IMR-90 (cell line): ENCODE data around the gene OR52J3. TPM values are rescaled to one million over a fixed set of nuclear protein-coding genes. Genes with fewer than 3 reads are reported as not detected.

Source experiments
- ATAC-seq: fragments of 200-7000 bp; cut with Tn5 transposase; 2 replicates; pipeline ENCODE4 v1.9.1; 2020; ENCODE audit warnings: low read depth, mild to moderate bottlenecking, moderate library complexity
- BruUV-seq: library from RNA; stranded (reverse); fragments of 400-500 nt; replicated peaks from 2 replicates; lab custom pipeline; 2021; lab: Mats Ljungman, UMichigan
- CTCF ChIA-PET: fragments of 300-600 bp; formaldehyde crosslinking; extraction: SDS; loops from one replicate; lab custom pipeline; 2021; ENCODE audit warnings: antibody characterized with exemption; lab: Yijun Ruan, JAX
- POLR2A ChIA-PET: fragments of 300-600 bp; sonication (Branson Sonifier 250); formaldehyde crosslinking; loops from one replicate; lab custom pipeline; 2022; ENCODE audit warnings: antibody characterized with exemption; ENCODE audit not compliant: unreplicated experiment; lab: Charles Lee
- DNase-seq: peaks from one replicate; pipeline ENCODE4 v3.0.0; 2013
- H2AFZ ChIP-seq: replicated peaks from 2 replicates; pipeline ENCODE3; 2013; ENCODE audit warnings: low read length, mild to moderate bottlenecking; ENCODE audit not compliant: poor library complexity
- H2AK5ac ChIP-seq: 2 replicates; pipeline ENCODE4 v1.6.1; 2013; ENCODE audit warnings: low read depth, low read length, inconsistent platforms
- H2AK9ac ChIP-seq: replicated peaks from 2 replicates; pipeline ENCODE3; 2013; ENCODE audit warnings: mild to moderate bottlenecking, low read depth, low read length, moderate library complexity; ENCODE audit not compliant: poor library complexity
- H2BK120ac ChIP-seq: 2 replicates; pipeline ENCODE4 v1.6.1; 2013; ENCODE audit warnings: low read depth, low read length, inconsistent platforms
- H2BK15ac ChIP-seq: 3 replicates; pipeline ENCODE4 v1.6.1; 2013; ENCODE audit warnings: low read depth, low read length, inconsistent platforms
- H2BK20ac ChIP-seq: 2 replicates; pipeline ENCODE4 v1.6.1; 2013; ENCODE audit warnings: low read depth, mild to moderate bottlenecking, inconsistent platforms, low read length, moderate library complexity
- H2BK5ac ChIP-seq: 2 replicates; pipeline ENCODE4 v1.6.1; 2013; ENCODE audit warnings: mild to moderate bottlenecking, low read depth, low read length, inconsistent platforms; ENCODE audit not compliant: poor library complexity, severe bottlenecking
- H3K14ac ChIP-seq: replicated peaks from 2 replicates; pipeline ENCODE4 v1.6.1; 2013; ENCODE audit warnings: low read depth, low read length, inconsistent platforms
- H3K18ac ChIP-seq: 2 replicates; pipeline ENCODE4 v1.6.1; 2013; ENCODE audit warnings: low read depth, low read length, control low read depth
- H3K23ac ChIP-seq: 2 replicates; pipeline ENCODE4 v1.6.1; 2013; ENCODE audit warnings: low read depth, low read length, inconsistent platforms
- H3K27ac ChIP-seq: 2 replicates; pipeline ENCODE4 v1.5.1; 2013; ENCODE audit warnings: mild to moderate bottlenecking, control low read depth, low read length; ENCODE audit not compliant: insufficient read depth
- H3K27me3 ChIP-seq: 2 replicates; pipeline ENCODE4 v1.6.1; 2013; ENCODE audit warnings: low read length; ENCODE audit not compliant: control insufficient read depth, insufficient read depth
- H3K36me3 ChIP-seq: 2 replicates; pipeline ENCODE4 v1.6.1; 2013; ENCODE audit warnings: low read length, mixed read lengths; ENCODE audit not compliant: control insufficient read depth, insufficient read depth
- H3K4ac ChIP-seq: 2 replicates; pipeline ENCODE4 v1.6.1; 2013; ENCODE audit warnings: low read depth, low read length, inconsistent platforms
- H3K4me1 ChIP-seq: 2 replicates; pipeline ENCODE4 v1.6.1; 2013; ENCODE audit warnings: low read length, mixed read lengths; ENCODE audit not compliant: control insufficient read depth, insufficient read depth
- H3K4me2 ChIP-seq: 2 replicates; pipeline ENCODE4 v1.6.1; 2013; ENCODE audit warnings: low read depth, mild to moderate bottlenecking, control low read depth, low read length, moderate library complexity
- H3K4me3 ChIP-seq: 2 replicates; pipeline ENCODE4 v1.5.1; 2013; ENCODE audit warnings: low read depth, mild to moderate bottlenecking, control low read depth, low read length, moderate library complexity; ENCODE audit not compliant: insufficient read depth
- H3K56ac ChIP-seq: 2 replicates; pipeline ENCODE4 v1.6.1; 2013; ENCODE audit warnings: low read length, inconsistent platforms; ENCODE audit not compliant: insufficient read depth; ENCODE audit errors: extremely low read depth
- H3K79me1 ChIP-seq, 2 experiments: 2 replicates each; pipeline ENCODE4 v1.6.1; 2013; ENCODE audit warnings: low read length in 2 of 2, inconsistent platforms in 1 of 2, low read depth in 1 of 2
- H3K9ac ChIP-seq: 2 replicates; pipeline ENCODE4 v1.6.1; 2013; ENCODE audit warnings: low read depth, low read length, control low read depth
- H3K9me1 ChIP-seq: 2 replicates; pipeline ENCODE4 v1.6.1; 2013; ENCODE audit warnings: low read length, inconsistent platforms; ENCODE audit not compliant: insufficient read depth
- H3K9me3 ChIP-seq: 2 replicates; pipeline ENCODE4 v1.6.1; 2013; ENCODE audit warnings: low read length; ENCODE audit not compliant: control insufficient read depth, insufficient read depth
- H4K20me1 ChIP-seq: 2 replicates; pipeline ENCODE4 v1.6.1; 2013; ENCODE audit warnings: low read length, inconsistent platforms; ENCODE audit not compliant: insufficient read depth
- H4K5ac ChIP-seq: 2 replicates; pipeline ENCODE4 v1.6.1; 2013; ENCODE audit warnings: mild to moderate bottlenecking, low read depth, low read length, control low read depth
- H4K8ac ChIP-seq, 2 experiments: 2 replicates each; pipeline ENCODE4 v1.6.1; 2013; ENCODE audit warnings: low read depth in 2 of 2, low read length in 2 of 2, control low read depth in 1 of 2, inconsistent platforms in 1 of 2
- H4K91ac ChIP-seq: 2 replicates; pipeline ENCODE4 v1.6.1; 2013; ENCODE audit warnings: low read depth, low read length, inconsistent platforms; ENCODE audit not compliant: insufficient read depth
- CEBPB ChIP-seq: IDR thresholded peaks from 2 replicates; pipeline ENCODE4 v1.6.1; 2012; ENCODE audit warnings: low read depth, low read length, improper control_type of control experiment
- FOS ChIP-seq: fragments of 150-350 bp; IDR thresholded peaks from 2 replicates; pipeline ENCODE4 v1.6.1; 2016; ENCODE audit warnings: low read depth, low read length
- MAFK ChIP-seq: IDR thresholded peaks from 2 replicates; pipeline ENCODE4 v1.6.1; 2012; ENCODE audit warnings: low read depth, low read length, improper control_type of control experiment
- MXI1 ChIP-seq: IDR thresholded peaks from 2 replicates; pipeline ENCODE4 v1.6.1; 2012; ENCODE audit warnings: low read depth, mild to moderate bottlenecking, low read length, moderate library complexity, borderline replicate concordance
- RCOR1 ChIP-seq: IDR thresholded peaks from 2 replicates; pipeline ENCODE4 v1.6.1; 2012; ENCODE audit warnings: mild to moderate bottlenecking, low read length, improper control_type of control experiment; ENCODE audit not compliant: insufficient replicate concordance
- WGBS, 2 experiments: methylation state at CpG; one replicate each; pipeline versions ENCODE4 v1.1.5 to v1.1.7; 2013; ENCODE audit warnings: missing lambda C conversion rate in 2 of 2; ENCODE audit not compliant: insufficient read length in 1 of 2; ENCODE audit errors: extremely low coverage in 2 of 2; 5-methylcytosine and 5-hydroxymethylcytosine counted together
- dilution Hi-C: fragments of 300-500 bp; cut with HindIII; formaldehyde crosslinking; loops from one replicate; pipeline ENCODE4 v1.14.3; 2018; ENCODE audit warnings: low sequenced_read_pairs; ENCODE audit not compliant: unreplicated experiment
- in situ Hi-C: fragments of 300-500 bp; cut with MboI; formaldehyde crosslinking; loops from 3 replicates; pipeline ENCODE4 v1.14.3; 2019; ENCODE audit warnings: low sequenced_read_pairs, inconsistent platforms, mixed read lengths
- intact Hi-C: fragments of 100-400 bp; cut with micrococcal nuclease; formaldehyde crosslinking; loops from 2 replicates; pipeline ENCODE4 v1.10.0; 2022
- polyA plus RNA-seq, 3 experiments: library from polyadenylated mRNA; depleted of rRNA; stranded (reverse); fragments of >200 nt; gene quantifications; 2 replicates each; pipeline ENCODE4 v1.2.3, GENCODE V29; 2012; ENCODE audit warnings: low replicate concordance in 1 of 3
- total RNA-seq: library from RNA; depleted of rRNA; stranded (reverse); fragments of >200 nt; gene quantifications from 2 replicates; pipeline ENCODE4 v1.2.3, GENCODE V29; 2012
- TF ChIP-seq, protein P1 (sequence below): fragments of 150-350 bp; IDR thresholded peaks from 2 replicates; pipeline ENCODE4 v1.6.1; 2017; ENCODE audit warnings: mild to moderate bottlenecking, antibody characterized with exemption, low read length, low read depth

OR52J3 gene
- total and polyA plus RNA-seq, 2 of the 4 experiments (the other 2 are of a cell fraction): not detected

DNA sequence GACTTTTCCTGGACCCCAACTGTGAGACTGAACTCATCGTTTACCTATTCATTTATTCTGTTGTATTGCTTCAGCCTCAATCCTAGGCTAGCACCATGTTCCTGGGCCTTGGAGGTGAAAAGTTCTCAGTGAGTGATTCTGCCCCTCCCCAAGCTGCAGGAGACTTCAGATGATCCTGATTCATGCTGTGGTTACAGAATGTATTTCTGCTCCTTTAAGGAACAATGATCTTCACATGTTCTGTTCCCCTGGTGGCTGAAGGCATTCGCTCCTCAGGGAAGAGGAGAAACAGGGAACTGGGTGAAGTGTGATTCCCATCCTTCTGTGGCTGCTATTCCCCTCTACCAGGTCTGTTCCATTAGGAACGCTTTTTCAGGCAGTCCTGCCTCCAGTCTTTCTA is 25.5 kb downstream of the OR52J3 start:
- H3K23ac ChIP-seq: no peak overlapping the region
- no peak overlapping the region for H2BK120ac ChIP-seq
- no peak overlapping the region for H3K4me2 ChIP-seq
- no peak overlapping the region for H4K91ac ChIP-seq
- no peak for ATAC-seq
- H3K36me3 ChIP-seq: no peaks in the 10 kb centered on the region
- no peaks in the 10 kb centered on the region for H4K20me1 ChIP-seq
- no peak overlapping the region for H4K5ac ChIP-seq
- intact Hi-C loops: no loop called here
- H3K4ac ChIP-seq: no peak overlapping the region
- H2AK5ac ChIP-seq: no peak overlapping the region
- H3K9ac ChIP-seq: no peak overlapping the region
- H4K8ac ChIP-seq: no peak overlapping the region
- no peak overlapping the region for H2BK5ac ChIP-seq
- peak overlapping the region; percentile 33 for H2AFZ ChIP-seq
- no peaks in the 10 kb centered on the region for H3K4me1 ChIP-seq
- H3K56ac ChIP-seq: no peak overlapping the region
- no peaks in the 10 kb centered on the region for H3K9me3 ChIP-seq
- WGBS, 2 experiments: no CpG with 5 or more reads among the region's 3 CpGs
- TF ChIP-seq MXI1 (no peak), FOS (no peak), CEBPB (no peak), MAFK (no peak), RCOR1 (no peak)
- TF ChIP-seq, protein P1, sequence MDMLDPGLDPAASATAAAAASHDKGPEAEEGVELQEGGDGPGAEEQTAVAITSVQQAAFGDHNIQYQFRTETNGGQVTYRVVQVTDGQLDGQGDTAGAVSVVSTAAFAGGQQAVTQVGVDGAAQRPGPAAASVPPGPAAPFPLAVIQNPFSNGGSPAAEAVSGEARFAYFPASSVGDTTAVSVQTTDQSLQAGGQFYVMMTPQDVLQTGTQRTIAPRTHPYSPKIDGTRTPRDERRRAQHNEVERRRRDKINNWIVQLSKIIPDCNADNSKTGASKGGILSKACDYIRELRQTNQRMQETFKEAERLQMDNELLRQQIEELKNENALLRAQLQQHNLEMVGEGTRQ: no peak
- no peaks in the 10 kb centered on the region for H3K27me3 ChIP-seq
- no peak overlapping the region for H3K27ac ChIP-seq
- H3K14ac ChIP-seq: no peak overlapping the region
- H3K9me1 ChIP-seq: no peaks in the 10 kb centered on the region
- no peak overlapping the region for H2BK20ac ChIP-seq
- in situ Hi-C loops: no loop called here
- H2BK15ac ChIP-seq: no peak overlapping the region
- no peak overlapping the region for H3K4me3 ChIP-seq
- H2AK9ac ChIP-seq: no peak overlapping the region
- H3K18ac ChIP-seq: no peak overlapping the region
- BruUV-seq: no TSS peak
- CTCF ChIA-PET: no interaction called here
- no peaks in the 10 kb centered on the region for H3K79me1 ChIP-seq
- dilution Hi-C loops: no loop called here
- DNase-seq: no peak
- POLR2A ChIA-PET: no interaction called here
